GM19193 (cell line): ENCODE measurements around the gene HEMGN.

Experiments used
- POLR2A ChIP-seq: IDR thresholded peaks from 4 replicates; pipeline ENCODE4 v1.6.1; 2011; ENCODE audit not compliant: insufficient read depth, insufficient read length; ENCODE audit errors: extremely low read depth

HEMGN gene

GRCh38 chr9:97895211-97895610, 42.8 kb downstream of the HEMGN start:
- TF ChIP-seq POLR2A, result no peak

GRCh38 chr9:97892421-97892820, 45.6 kb downstream of the HEMGN start:
- no peak for TF ChIP-seq POLR2A

GRCh38 chr9:97891736-97892135, 46.2 kb downstream of the HEMGN start:
- no peak for TF ChIP-seq POLR2A

GRCh38 chr9:97889941-97890887, 47.8 kb downstream of the HEMGN start:
- TF ChIP-seq POLR2A, result no peak

- no peak for TF ChIP-seq POLR2A
Observed at GRCh38 chr9:97880336-97880735, 57.6 kb downstream of the HEMGN start.
